ENCODE results near the gene ZNF771.
"Not testable (repeated sequence)": the region's sequence is repeated elsewhere in the genome, so short reads cannot be mapped to it uniquely, and the experiment has no call there.

DNA sequence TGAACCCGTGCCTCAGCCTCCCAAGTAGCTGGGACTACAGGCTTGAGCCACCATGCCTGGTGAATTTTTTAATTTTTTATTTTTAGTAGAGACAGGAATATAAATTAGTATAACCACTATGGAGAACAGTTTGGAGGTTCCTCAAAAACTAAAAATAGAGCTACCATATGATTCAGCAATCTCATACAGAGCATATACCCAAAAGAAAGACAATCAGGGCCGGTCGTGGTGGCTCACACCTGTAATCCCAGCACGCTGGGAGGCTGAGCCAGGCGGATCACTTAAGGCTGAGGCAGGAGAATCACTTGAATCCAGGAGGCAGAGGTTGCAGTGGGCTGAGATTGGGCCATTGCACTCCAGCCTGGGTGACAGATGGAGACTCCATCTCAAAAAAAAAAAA lies 54.0 kb downstream of the ZNF771 start:
- TF ChIP-seq, protein P1, sequence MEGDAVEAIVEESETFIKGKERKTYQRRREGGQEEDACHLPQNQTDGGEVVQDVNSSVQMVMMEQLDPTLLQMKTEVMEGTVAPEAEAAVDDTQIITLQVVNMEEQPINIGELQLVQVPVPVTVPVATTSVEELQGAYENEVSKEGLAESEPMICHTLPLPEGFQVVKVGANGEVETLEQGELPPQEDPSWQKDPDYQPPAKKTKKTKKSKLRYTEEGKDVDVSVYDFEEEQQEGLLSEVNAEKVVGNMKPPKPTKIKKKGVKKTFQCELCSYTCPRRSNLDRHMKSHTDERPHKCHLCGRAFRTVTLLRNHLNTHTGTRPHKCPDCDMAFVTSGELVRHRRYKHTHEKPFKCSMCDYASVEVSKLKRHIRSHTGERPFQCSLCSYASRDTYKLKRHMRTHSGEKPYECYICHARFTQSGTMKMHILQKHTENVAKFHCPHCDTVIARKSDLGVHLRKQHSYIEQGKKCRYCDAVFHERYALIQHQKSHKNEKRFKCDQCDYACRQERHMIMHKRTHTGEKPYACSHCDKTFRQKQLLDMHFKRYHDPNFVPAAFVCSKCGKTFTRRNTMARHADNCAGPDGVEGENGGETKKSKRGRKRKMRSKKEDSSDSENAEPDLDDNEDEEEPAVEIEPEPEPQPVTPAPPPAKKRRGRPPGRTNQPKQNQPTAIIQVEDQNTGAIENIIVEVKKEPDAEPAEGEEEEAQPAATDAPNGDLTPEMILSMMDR (IDR thresholded peaks at IDR 0.05; ENCODE audit: borderline replicate concordance, extremely low read depth, low read length, poor library complexity, severe bottlenecking): not testable (repeated sequence)
- TF ChIP-seq EZH2 (IDR thresholded peaks at IDR 0.05; ENCODE audit: borderline replicate concordance, low read depth, low read length, severe bottlenecking): not testable (repeated sequence)
